K562 (cell line): Measurements from ENCODE around the gene HOPX. TPM values are rescaled to one million over a fixed set of nuclear protein-coding genes. Genes with fewer than 3 reads are reported as not detected.
A peak's percentile ranks its signal among the peaks of the same experiment; 100 is the strongest.

Experiments used
- CAMTA2 ChIP-seq: fragments of 250-450 bp; sonication (Bioruptor Pico); conservative IDR thresholded peaks from 2 replicates; pipeline ENCODE4 v1.5.1; 2022
- KLF13 ChIP-seq: fragments of 450-650 bp; IDR thresholded peaks from 2 replicates; pipeline ENCODE4 v1.6.1; 2016; ENCODE audit warnings: missing genetic modification characterization, low read depth, mild to moderate bottlenecking, missing compliant biosample characterization, moderate library complexity, borderline replicate concordance
- RBM15 ChIP-seq: fragments of 200-400 bp; formaldehyde crosslinking; IDR thresholded peaks from 2 replicates; pipeline ENCODE4 v1.6.1; 2018; ENCODE audit warnings: mild to moderate bottlenecking, low read length, moderate library complexity; ENCODE audit not compliant: insufficient read depth
- ZC3H8 ChIP-seq: fragments of 450-650 bp; IDR thresholded peaks from 2 replicates; pipeline ENCODE4 v1.6.1; 2017
- ZFP1 ChIP-seq: fragments of 450-650 bp; formaldehyde crosslinking; IDR thresholded peaks from 2 replicates; pipeline ENCODE4 v1.4.0; 2020; ENCODE audit warnings: mild to moderate bottlenecking, mixed read lengths
- ZNF699 ChIP-seq: fragments of 250-450 bp; sonication (Bioruptor Pico); IDR thresholded peaks from 2 replicates; pipeline ENCODE4 v1.8.0; 2021; ENCODE audit warnings: mild to moderate bottlenecking, moderate library complexity; ENCODE audit not compliant: insufficient replicate concordance
- polyA plus RNA-seq, 8 experiments: library from polyadenylated mRNA; depleted of rRNA in 4 of 8; stranded (reverse) in 5 of 8; unstranded in 3 of 8; fragments of >200 nt; fragmentation: Nextera tagmentation in 2 of 8; fragmentation: Illumina TruSeq in 1 of 8; extraction: Ambion mirVana in 2 of 8; extraction: Trizol in 1 of 8; gene quantifications; 2 replicates each; pipeline versions ENCODE4 v1.2.1 to v1.2.3, GENCODE V29; 2011 to 2014; ENCODE audit warnings: inconsistent platforms in 1 of 8, missing spikeins in 1 of 8
- total RNA-seq, 7 experiments: library from RNA; depleted of rRNA in 6 of 7; stranded (reverse); fragments of >200 nt in 6 of 7; fragmentation: Illumina TruSeq in 2 of 7; extraction: Trizol in 2 of 7; gene quantifications; 2 replicates each; pipeline versions ENCODE4 v1.2.1 to v1.2.3, GENCODE V29; 2011 to 2021; ENCODE audit warnings: low replicate concordance in 1 of 7
- TF ChIP-seq, protein P1 (sequence below): fragments of 450-650 bp; formaldehyde crosslinking; IDR thresholded peaks from 2 replicates; pipeline ENCODE4 v1.4.0; 2020; ENCODE audit warnings: mild to moderate bottlenecking, moderate library complexity
- TF ChIP-seq, protein P2 (sequence below): fragments of 450-650 bp; formaldehyde crosslinking; IDR thresholded peaks from 2 replicates; pipeline ENCODE4 v1.4.0; 2020; ENCODE audit warnings: mild to moderate bottlenecking, mixed read lengths
- TF ChIP-seq, protein P3 (sequence below): fragments of 250-450 bp; sonication (Bioruptor Pico); IDR thresholded peaks from 2 replicates; pipeline ENCODE4 v1.5.0; 2021; ENCODE audit warnings: mild to moderate bottlenecking, borderline replicate concordance
- TF ChIP-seq, protein P4 (sequence below), 2 experiments: fragments of 450-650 bp; formaldehyde crosslinking in 1 of 2; IDR thresholded peaks; 2 replicates each; pipeline versions ENCODE4 v1.4.0 to v1.6.1; 2014 to 2020; ENCODE audit warnings: mild to moderate bottlenecking in 2 of 2, borderline replicate concordance in 1 of 2, low read depth in 1 of 2
- TF ChIP-seq, protein P5 (sequence below), 3 experiments: IDR thresholded peaks in 2 of 3; conservative IDR thresholded peaks in 1 of 3; 2 replicates each; pipeline ENCODE4 v1.5.1; 2011 to 2012; ENCODE audit warnings: low read length in 3 of 3, mild to moderate bottlenecking in 3 of 3, control low read depth in 2 of 3, improper control_type of control experiment in 1 of 3, inconsistent platforms in 1 of 3, low read depth in 1 of 3, mixed read lengths in 1 of 3, moderate library complexity in 1 of 3; ENCODE audit not compliant: insufficient read depth in 2 of 3

HOPX gene
- total and polyA plus RNA-seq, 9 of the 15 experiments (the other 6 are each of a cell fraction or from before 2014, with no cell fraction given): 0.24 TPM; not detected in 8

DNA sequence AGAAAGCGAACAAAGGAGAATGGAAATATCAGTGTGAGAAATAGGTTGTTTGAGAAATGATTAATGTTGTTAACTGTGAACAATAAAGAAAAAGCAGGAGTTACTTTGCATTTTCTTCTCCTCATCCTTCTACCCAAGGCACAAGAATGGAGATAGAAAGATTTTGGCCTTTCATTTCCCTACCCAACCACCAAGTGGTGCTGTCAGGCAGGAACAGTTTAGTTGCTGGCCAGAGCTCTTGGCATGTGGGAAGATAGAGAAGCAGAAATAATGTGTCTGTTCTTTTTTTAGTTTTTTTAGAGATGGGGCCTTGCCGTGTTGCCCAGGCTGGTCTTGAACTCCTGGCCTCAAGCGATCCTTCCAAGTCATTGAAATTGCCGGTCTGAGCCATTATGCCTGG lies 12.8 kb downstream of the HOPX start (continued):
- TF ChIP-seq, protein P1, sequence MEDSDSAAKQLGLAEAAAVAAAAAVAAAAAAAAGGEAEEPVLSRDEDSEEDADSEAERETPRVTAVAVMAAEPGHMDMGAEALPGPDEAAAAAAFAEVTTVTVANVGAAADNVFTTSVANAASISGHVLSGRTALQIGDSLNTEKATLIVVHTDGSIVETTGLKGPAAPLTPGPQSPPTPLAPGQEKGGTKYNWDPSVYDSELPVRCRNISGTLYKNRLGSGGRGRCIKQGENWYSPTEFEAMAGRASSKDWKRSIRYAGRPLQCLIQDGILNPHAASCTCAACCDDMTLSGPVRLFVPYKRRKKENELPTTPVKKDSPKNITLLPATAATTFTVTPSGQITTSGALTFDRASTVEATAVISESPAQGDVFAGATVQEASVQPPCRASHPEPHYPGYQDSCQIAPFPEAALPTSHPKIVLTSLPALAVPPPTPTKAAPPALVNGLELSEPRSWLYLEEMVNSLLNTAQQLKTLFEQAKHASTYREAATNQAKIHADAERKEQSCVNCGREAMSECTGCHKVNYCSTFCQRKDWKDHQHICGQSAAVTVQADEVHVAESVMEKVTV: peak; percentile 26; the same call in 1 of the 2 replicates
- TF ChIP-seq, protein P2, sequence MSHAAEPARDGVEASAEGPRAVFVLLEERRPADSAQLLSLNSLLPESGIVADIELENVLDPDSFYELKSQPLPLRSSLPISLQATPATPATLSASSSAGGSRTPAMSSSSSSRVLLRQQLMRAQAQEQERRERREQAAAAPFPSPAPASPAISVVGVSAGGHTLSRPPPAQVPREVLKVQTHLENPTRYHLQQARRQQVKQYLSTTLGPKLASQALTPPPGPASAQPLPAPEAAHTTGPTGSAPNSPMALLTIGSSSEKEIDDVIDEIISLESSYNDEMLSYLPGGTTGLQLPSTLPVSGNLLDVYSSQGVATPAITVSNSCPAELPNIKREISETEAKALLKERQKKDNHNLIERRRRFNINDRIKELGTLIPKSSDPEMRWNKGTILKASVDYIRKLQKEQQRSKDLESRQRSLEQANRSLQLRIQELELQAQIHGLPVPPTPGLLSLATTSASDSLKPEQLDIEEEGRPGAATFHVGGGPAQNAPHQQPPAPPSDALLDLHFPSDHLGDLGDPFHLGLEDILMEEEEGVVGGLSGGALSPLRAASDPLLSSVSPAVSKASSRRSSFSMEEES: no peak
- TF ChIP-seq KLF13 (tag) (no peak), ZFP1 (CRISPR knock-in tag) (no peak), ZC3H8 (no peak), CAMTA2 (CRISPR knock-in tag) (no peak), RBM15 (no peak), ZNF699 (CRISPR knock-in tag) (no peak)
- TF ChIP-seq, protein P3, sequence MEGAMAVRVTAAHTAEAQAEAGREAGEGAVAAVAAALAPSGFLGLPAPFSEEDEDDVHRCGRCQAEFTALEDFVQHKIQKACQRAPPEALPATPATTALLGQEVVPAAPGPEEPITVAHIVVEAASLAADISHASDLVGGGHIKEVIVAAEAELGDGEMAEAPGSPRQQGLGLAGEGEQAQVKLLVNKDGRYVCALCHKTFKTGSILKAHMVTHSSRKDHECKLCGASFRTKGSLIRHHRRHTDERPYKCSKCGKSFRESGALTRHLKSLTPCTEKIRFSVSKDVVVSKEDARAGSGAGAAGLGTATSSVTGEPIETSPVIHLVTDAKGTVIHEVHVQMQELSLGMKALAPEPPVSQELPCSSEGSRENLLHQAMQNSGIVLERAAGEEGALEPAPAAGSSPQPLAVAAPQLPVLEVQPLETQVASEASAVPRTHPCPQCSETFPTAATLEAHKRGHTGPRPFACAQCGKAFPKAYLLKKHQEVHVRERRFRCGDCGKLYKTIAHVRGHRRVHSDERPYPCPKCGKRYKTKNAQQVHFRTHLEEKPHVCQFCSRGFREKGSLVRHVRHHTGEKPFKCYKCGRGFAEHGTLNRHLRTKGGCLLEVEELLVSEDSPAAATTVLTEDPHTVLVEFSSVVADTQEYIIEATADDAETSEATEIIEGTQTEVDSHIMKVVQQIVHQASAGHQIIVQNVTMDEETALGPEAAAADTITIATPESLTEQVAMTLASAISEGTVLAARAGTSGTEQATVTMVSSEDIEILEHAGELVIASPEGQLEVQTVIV (CRISPR knock-in tag): no peak
- TF ChIP-seq, protein P4, sequence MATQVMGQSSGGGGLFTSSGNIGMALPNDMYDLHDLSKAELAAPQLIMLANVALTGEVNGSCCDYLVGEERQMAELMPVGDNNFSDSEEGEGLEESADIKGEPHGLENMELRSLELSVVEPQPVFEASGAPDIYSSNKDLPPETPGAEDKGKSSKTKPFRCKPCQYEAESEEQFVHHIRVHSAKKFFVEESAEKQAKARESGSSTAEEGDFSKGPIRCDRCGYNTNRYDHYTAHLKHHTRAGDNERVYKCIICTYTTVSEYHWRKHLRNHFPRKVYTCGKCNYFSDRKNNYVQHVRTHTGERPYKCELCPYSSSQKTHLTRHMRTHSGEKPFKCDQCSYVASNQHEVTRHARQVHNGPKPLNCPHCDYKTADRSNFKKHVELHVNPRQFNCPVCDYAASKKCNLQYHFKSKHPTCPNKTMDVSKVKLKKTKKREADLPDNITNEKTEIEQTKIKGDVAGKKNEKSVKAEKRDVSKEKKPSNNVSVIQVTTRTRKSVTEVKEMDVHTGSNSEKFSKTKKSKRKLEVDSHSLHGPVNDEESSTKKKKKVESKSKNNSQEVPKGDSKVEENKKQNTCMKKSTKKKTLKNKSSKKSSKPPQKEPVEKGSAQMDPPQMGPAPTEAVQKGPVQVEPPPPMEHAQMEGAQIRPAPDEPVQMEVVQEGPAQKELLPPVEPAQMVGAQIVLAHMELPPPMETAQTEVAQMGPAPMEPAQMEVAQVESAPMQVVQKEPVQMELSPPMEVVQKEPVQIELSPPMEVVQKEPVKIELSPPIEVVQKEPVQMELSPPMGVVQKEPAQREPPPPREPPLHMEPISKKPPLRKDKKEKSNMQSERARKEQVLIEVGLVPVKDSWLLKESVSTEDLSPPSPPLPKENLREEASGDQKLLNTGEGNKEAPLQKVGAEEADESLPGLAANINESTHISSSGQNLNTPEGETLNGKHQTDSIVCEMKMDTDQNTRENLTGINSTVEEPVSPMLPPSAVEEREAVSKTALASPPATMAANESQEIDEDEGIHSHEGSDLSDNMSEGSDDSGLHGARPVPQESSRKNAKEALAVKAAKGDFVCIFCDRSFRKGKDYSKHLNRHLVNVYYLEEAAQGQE (IDR thresholded peaks at IDR 0.05; ENCODE audit: borderline replicate concordance): peak; percentile 58; the same call in 1 of the 2 replicates
- TF ChIP-seq, protein P4 (CRISPR knock-in tag; IDR thresholded peaks at IDR 0.05; ENCODE audit: low read depth): no peak
- TF ChIP-seq, protein P5, sequence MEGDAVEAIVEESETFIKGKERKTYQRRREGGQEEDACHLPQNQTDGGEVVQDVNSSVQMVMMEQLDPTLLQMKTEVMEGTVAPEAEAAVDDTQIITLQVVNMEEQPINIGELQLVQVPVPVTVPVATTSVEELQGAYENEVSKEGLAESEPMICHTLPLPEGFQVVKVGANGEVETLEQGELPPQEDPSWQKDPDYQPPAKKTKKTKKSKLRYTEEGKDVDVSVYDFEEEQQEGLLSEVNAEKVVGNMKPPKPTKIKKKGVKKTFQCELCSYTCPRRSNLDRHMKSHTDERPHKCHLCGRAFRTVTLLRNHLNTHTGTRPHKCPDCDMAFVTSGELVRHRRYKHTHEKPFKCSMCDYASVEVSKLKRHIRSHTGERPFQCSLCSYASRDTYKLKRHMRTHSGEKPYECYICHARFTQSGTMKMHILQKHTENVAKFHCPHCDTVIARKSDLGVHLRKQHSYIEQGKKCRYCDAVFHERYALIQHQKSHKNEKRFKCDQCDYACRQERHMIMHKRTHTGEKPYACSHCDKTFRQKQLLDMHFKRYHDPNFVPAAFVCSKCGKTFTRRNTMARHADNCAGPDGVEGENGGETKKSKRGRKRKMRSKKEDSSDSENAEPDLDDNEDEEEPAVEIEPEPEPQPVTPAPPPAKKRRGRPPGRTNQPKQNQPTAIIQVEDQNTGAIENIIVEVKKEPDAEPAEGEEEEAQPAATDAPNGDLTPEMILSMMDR (IDR thresholded peaks at IDR 0.05 in 2 of 3, conservative IDR thresholded peaks at IDR 0.05 in 1 of 3; ENCODE audit: insufficient read depth in 2 of 3, low read depth in 1 of 3, low read length in 3 of 3): peak; percentile 45 to 65 (median 54); a peak in 5 of 6 replicates
